ENCODE results near the gene ACSL5.
A peak's percentile ranks its signal among the peaks of the same experiment; 100 is the strongest.

Gene ACSL5

DNA sequence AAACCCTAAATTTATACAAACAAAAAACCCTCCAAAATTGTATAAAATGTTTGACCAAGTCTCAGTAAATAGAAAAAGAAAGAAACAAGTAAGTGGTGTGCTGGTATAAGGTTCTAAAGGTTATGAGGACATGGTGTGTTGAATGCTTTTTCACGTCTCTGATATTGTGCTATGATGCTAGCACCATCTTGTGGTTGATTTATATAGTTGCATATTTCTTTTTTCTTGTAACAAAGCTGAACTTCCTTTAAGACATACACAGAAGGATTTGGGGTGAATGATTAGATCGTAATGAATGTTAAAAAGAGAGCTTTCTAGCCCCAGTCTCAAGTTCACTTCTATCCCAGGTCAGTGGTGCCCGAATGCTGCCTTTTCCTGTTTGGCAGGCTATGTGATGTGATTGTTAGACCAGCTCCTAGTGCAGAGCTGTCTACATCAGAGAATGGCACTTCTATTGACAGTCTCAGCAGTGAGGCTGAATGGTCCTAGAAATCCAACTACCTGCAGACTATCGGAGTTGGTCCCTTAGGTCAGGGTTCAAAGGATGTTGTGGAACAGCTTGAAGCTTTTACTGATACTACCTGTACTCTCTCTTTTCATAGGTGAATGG, 98.1 kb downstream of the ACSL5 start:
- peak; percentile 54 for DNase-seq

DNA sequence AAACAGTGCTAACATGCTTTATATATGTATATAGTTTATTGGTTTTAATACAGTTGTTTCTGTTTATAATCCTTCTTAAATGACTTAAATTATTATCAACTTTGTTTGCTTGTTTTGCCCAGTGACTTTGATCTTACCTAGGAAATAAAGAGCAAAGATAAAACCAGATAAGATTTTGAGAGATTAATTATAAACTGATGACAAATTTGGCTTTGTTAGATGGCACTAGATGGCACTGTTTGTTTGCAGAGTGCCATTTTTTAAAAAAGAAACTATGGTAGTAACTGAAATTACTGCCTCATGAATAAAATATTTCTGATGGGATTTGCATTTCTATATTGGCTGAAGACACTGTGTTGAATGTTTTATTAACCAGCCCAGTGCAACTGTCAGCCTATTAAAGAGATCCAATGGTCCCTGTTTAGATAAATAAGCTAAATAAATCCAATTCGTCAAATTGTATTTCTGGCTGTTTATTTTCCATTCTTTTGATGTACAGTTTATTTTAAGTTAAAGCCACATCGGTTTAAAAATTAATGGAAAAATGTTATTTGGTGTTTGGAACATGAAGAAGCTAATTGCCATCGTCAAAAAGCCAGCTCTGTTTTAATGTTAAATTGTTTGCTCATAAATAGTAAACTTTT, 101.8 kb downstream of the ACSL5 start:
- DNase-seq = peak; percentile 2

All from CD4-positive, alpha-beta T cell treated with Interleukin-21 for 1 hour (primary cell).